ENCODE measurements around the gene C18orf63. TPM values are rescaled to one million over a fixed set of nuclear protein-coding genes. Genes with fewer than 3 reads are reported as not detected.
"Not testable (repeated sequence)": the region's sequence is repeated elsewhere in the genome, so short reads cannot be mapped to it uniquely, and the experiment has no call there.

The C18orf63 gene
- total and polyA plus RNA-seq, 9 donors, result not detected

GRCh38 chr18:74326231-74326630, 10.6 kb downstream of the C18orf63 start:
- no peak for TF ChIP-seq CTCF (IDR thresholded peaks at IDR 0.05)
- no peak for TF ChIP-seq POLR2A (IDR thresholded peaks at IDR 0.05)
- no peak for TF ChIP-seq EP300 (IDR thresholded peaks at IDR 0.05)
- 28 to 84% (median 29%) methylated on average over 2 of the region's 2 CpGs for WGBS, 3 donors
- Histone ChIP-seq H3K9me3 (no peaks in the 10 kb centered on the region), H3K27me3 (no peaks in the 10 kb centered on the region), H3K4me3 (no peak overlapping the region), H3K4me1 (ENCODE audit: insufficient read depth) (no peaks in the 10 kb centered on the region), H3K36me3 (no peaks in the 10 kb centered on the region), H3K27ac (no peak overlapping the region)
- intact Hi-C loops (cut with DNase I), result no loop called here
- no peak for DNase-seq

DNA sequence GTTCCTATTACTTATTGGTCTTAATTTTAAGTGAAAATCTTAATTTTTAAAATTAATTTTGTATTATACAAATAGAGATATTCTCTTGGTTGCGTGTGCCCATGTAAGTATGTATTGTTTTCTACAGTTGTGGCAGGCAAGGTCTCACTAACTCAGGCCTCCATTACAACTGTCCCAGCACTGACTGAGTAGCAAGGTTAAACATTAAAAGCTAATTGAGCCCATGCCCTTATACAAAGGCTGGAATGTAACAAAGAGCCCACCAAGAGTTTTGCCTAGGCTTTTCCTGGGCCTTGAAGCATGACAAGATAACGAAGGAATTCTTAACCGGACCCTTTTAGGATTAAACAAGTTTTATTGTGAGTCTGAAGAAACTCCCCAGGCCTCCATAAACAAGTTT, 11.2 kb downstream of the C18orf63 start:
- H3K36me3 ChIP-seq; DNase-seq; intact Hi-C loops (cut with DNase I); H3K27ac ChIP-seq; H3K4me3 ChIP-seq; H3K27me3 ChIP-seq; H3K4me1 ChIP-seq (ENCODE audit: insufficient read depth); H3K9me3 ChIP-seq: not testable (repeated sequence)
- WGBS, 3 donors, result 78 to 86% (median 81%) methylated on average over 3 of the region's 3 CpGs

GRCh38 chr18:74328206-74328605, 12.6 kb downstream of the C18orf63 start:
- no peak for TF ChIP-seq CTCF (IDR thresholded peaks at IDR 0.05)
- TF ChIP-seq EP300 (IDR thresholded peaks at IDR 0.05), result no peak
- TF ChIP-seq POLR2A (IDR thresholded peaks at IDR 0.05), result no peak
- Histone ChIP-seq H3K27me3 (no peaks in the 10 kb centered on the region), H3K9me3 (no peaks in the 10 kb centered on the region), H3K27ac (no peak overlapping the region), H3K36me3 (no peaks in the 10 kb centered on the region), H3K4me1 (ENCODE audit: insufficient read depth) (no peaks in the 10 kb centered on the region), H3K4me3 (no peak overlapping the region)
- no peak for DNase-seq
- intact Hi-C loops (cut with DNase I), result no loop called here
- WGBS, 3 donors, result 69 to 88% (median 82%) methylated on average over 2 of the region's 2 CpGs

- no peaks in the 10 kb centered on the region for H3K27me3 ChIP-seq
- H3K4me3 ChIP-seq, result no peak overlapping the region
- no peaks in the 10 kb centered on the region for H3K9me3 ChIP-seq
- 83 to 93% (median 88%) methylated on average over 1 of the region's 1 CpG for WGBS, 3 donors
- H3K4me1 ChIP-seq (ENCODE audit: insufficient read depth), result no peaks in the 10 kb centered on the region
- no peak overlapping the region for H3K27ac ChIP-seq
- no peak for TF ChIP-seq CTCF (IDR thresholded peaks at IDR 0.05)
- TF ChIP-seq POLR2A (IDR thresholded peaks at IDR 0.05), result no peak
- no peak for TF ChIP-seq EP300 (IDR thresholded peaks at IDR 0.05)
- H3K36me3 ChIP-seq, result no peaks in the 10 kb centered on the region
- intact Hi-C loops (cut with DNase I), result no loop called here
- DNase-seq, result no peak
These were observed 14.1 kb downstream of the C18orf63 start for GRCh38 chr18:74329688-74330205.

GRCh38 chr18:74331404-74331803, 15.8 kb downstream of the C18orf63 start:
- 33 to 47% (median 41%) methylated on average over 2 of the region's 2 CpGs for WGBS, 3 donors
- H3K27ac ChIP-seq, result no peak overlapping the region
- no peaks in the 10 kb centered on the region for H3K27me3 ChIP-seq
- intact Hi-C loops (cut with DNase I), result no loop called here
- no peaks in the 10 kb centered on the region for H3K9me3 ChIP-seq
- H3K4me1 ChIP-seq (ENCODE audit: insufficient read depth), result no peaks in the 10 kb centered on the region
- H3K36me3 ChIP-seq, result no peaks in the 10 kb centered on the region
- DNase-seq, result no peak
- no peak for TF ChIP-seq EP300 (IDR thresholded peaks at IDR 0.05)
- TF ChIP-seq CTCF (IDR thresholded peaks at IDR 0.05), result peak in 1 of 3 donors; percentile 20
- H3K4me3 ChIP-seq, result no peak overlapping the region

All from ovary (tissue), 9 donors.